Peyer's patch (tissue), 4 donors: ENCODE results near the gene EYA2. TPM values are rescaled to one million over a fixed set of nuclear protein-coding genes. Genes with fewer than 3 reads are reported as not detected.

Experiments used
- DNase-seq, 3 donors: peaks; one replicate each; pipeline ENCODE4 v3.0.0-alpha.2; 2017 to 2019
- H3K27ac ChIP-seq, 4 donors: fragments of 200-600 bp; sonication (generic); one replicate each; pipeline ENCODE4 v1.5.1; 2016 to 2019
- H3K27me3 ChIP-seq, 2 donors: fragments of 200-600 bp; sonication (generic); one replicate each; pipeline ENCODE4 v1.5.1; 2019
- H3K36me3 ChIP-seq, 3 donors: fragments of 200-600 bp; sonication (generic); one replicate each; pipeline ENCODE4 v1.5.1; 2016 to 2019
- H3K4me1 ChIP-seq, 4 donors: fragments of 200-600 bp; sonication (generic); one replicate each; pipeline ENCODE4 v1.5.1; 2016 to 2019
- H3K4me3 ChIP-seq, 4 donors: fragments of 200-600 bp; sonication (generic); 1 replicate in 3 of 4; 2 replicates in 1 of 4; pipeline ENCODE4 v1.5.1; 2016 to 2019; ENCODE audit warnings: mild to moderate bottlenecking in 1 of 4
- H3K9me3 ChIP-seq, 4 donors: fragments of 200-600 bp; sonication (generic); one replicate each; pipeline ENCODE4 v1.5.1; 2016 to 2019; ENCODE audit warnings: mild to moderate bottlenecking in 1 of 4
- CTCF ChIP-seq, 6 experiments: fragments of 450-650 bp in 4 of 6; fragments of 200-600 bp in 2 of 6; sonication (generic) in 1 of 6; IDR thresholded peaks; one replicate each; pipeline ENCODE4 v1.5.1; 2017 to 2019; ENCODE audit warnings: antibody characterized with exemption in 6 of 6, mild to moderate bottlenecking in 3 of 6, moderate library complexity in 1 of 6
- POLR2A ChIP-seq, 2 donors: fragments of 450-650 bp; IDR thresholded peaks; one replicate each; pipeline ENCODE4 v1.5.1; 2017; ENCODE audit warnings: antibody characterized with exemption in 2 of 2, mild to moderate bottlenecking in 2 of 2, moderate library complexity in 2 of 2
- total RNA-seq, 4 donors: library from RNA; depleted of rRNA; stranded (reverse); fragments of >200 nt; gene quantifications; one replicate each; pipeline ENCODE4 v1.1.0, GENCODE V29; 2016

The EYA2 gene
- total RNA-seq, 4 donors from 2014 or later, result 0.40 to 1.7 TPM; not detected in 2

GRCh38 chr20:47117773-47118172, 223.1 kb downstream of the EYA2 start:
- Histone ChIP-seq H3K27me3 (no peaks in the 10 kb centered on the region), H3K4me1 (no peaks in the 10 kb centered on the region), H3K4me3 (no peak overlapping the region), H3K27ac (no peak overlapping the region), H3K9me3 (no peaks in the 10 kb centered on the region), H3K36me3 (no peaks in the 10 kb centered on the region)
- DNase-seq, result no peak
- no peak for TF ChIP-seq CTCF (IDR thresholded peaks at IDR 0.05)
- no peak for TF ChIP-seq POLR2A (IDR thresholded peaks at IDR 0.05)

GRCh38 chr20:47118206-47118605, 223.6 kb downstream of the EYA2 start:
- Histone ChIP-seq H3K9me3 (no peaks in the 10 kb centered on the region), H3K27ac (no peak overlapping the region), H3K36me3 (no peaks in the 10 kb centered on the region), H3K4me3 (no peak overlapping the region), H3K27me3 (no peaks in the 10 kb centered on the region), H3K4me1 (no peaks in the 10 kb centered on the region)
- no peak for TF ChIP-seq POLR2A (IDR thresholded peaks at IDR 0.05)
- TF ChIP-seq CTCF (IDR thresholded peaks at IDR 0.05), result no peak
- DNase-seq, result no peak

GRCh38 chr20:47118641-47119040, 224.0 kb downstream of the EYA2 start:
- Histone ChIP-seq H3K4me1 (no peaks in the 10 kb centered on the region), H3K27ac (no peak overlapping the region), H3K36me3 (no peaks in the 10 kb centered on the region), H3K27me3 (no peaks in the 10 kb centered on the region), H3K4me3 (no peak overlapping the region), H3K9me3 (no peaks in the 10 kb centered on the region)
- TF ChIP-seq CTCF (IDR thresholded peaks at IDR 0.05), result no peak
- TF ChIP-seq POLR2A (IDR thresholded peaks at IDR 0.05), result no peak
- no peak for DNase-seq

- Histone ChIP-seq H3K9me3 (no peaks in the 10 kb centered on the region), H3K36me3 (no peaks in the 10 kb centered on the region), H3K27me3 (no peaks in the 10 kb centered on the region), H3K27ac (no peak overlapping the region), H3K4me3 (no peak overlapping the region), H3K4me1 (peaks cover 0 to 4% (median 0%) of the 10 kb centered on the region in 4 donors)
- no peak for TF ChIP-seq POLR2A (IDR thresholded peaks at IDR 0.05)
- no peak for TF ChIP-seq CTCF (IDR thresholded peaks at IDR 0.05)
- no peak for DNase-seq
Observed at GRCh38 chr20:47120346-47120936, 225.8 kb downstream of the EYA2 start.

GRCh38 chr20:47122560-47122959, 227.9 kb downstream of the EYA2 start:
- TF ChIP-seq POLR2A (IDR thresholded peaks at IDR 0.05), result no peak
- TF ChIP-seq CTCF (IDR thresholded peaks at IDR 0.05), result no peak
- no peaks in the 10 kb centered on the region for H3K27me3 ChIP-seq
- H3K4me1 ChIP-seq, result peaks cover 0 to 14% (median 0%) of the 10 kb centered on the region in 4 donors
- H3K36me3 ChIP-seq, result no peaks in the 10 kb centered on the region
- DNase-seq, result no peak
- H3K4me3 ChIP-seq, result no peak overlapping the region
- no peaks in the 10 kb centered on the region for H3K9me3 ChIP-seq
- H3K27ac ChIP-seq, result no peak overlapping the region
